CD4-positive, alpha-beta T cell treated with Interferon gamma for 1 hour (primary cell): ENCODE data around the gene PXDN.

Experiments used
- DNase-seq: peaks from one replicate; pipeline ENCODE4 v3.0.0-alpha.2; 2020

Gene PXDN

GRCh38 chr2:1645761-1646476 lies 98.4 kb downstream of the PXDN start:
- DNase-seq: no peak

- no peak for DNase-seq
Measured at GRCh38 chr2:1644427-1644826, 99.9 kb downstream of the PXDN start.

- no peak for DNase-seq
Measured at GRCh38 chr2:1642993-1643619, 101.2 kb downstream of the PXDN start.

- no peak for DNase-seq
Measured at GRCh38 chr2:1642066-1642861, 102.1 kb downstream of the PXDN start.

- DNase-seq: no peak
Measured at GRCh38 chr2:1641523-1641922, 102.8 kb downstream of the PXDN start.

- no peak for DNase-seq
Measured at GRCh38 chr2:1640301-1641135, 103.8 kb downstream of the PXDN start.

- no peak for DNase-seq
Measured at GRCh38 chr2:1639086-1639858, 105.0 kb downstream of the PXDN start.

GRCh38 chr2:1638281-1638860 lies 105.9 kb downstream of the PXDN start:
- no peak for DNase-seq

GRCh38 chr2:1636791-1637415 lies 107.4 kb downstream of the PXDN start:
- DNase-seq: no peak

GRCh38 chr2:1635823-1636222 lies 108.5 kb downstream of the PXDN start:
- no peak for DNase-seq

- DNase-seq: no peak
Measured at GRCh38 chr2:1634681-1635341, 109.5 kb downstream of the PXDN start.

GRCh38 chr2:1633936-1634587 lies 110.3 kb downstream of the PXDN start:
- DNase-seq: no peak

- DNase-seq: no peak
Measured at GRCh38 chr2:1633092-1633671, 111.1 kb downstream of the PXDN start.

- no peak for DNase-seq
Measured at GRCh38 chr2:1632510-1632909, 111.8 kb downstream of the PXDN start.

- no peak for DNase-seq
Measured at GRCh38 chr2:1632002-1632348, 112.3 kb downstream of the PXDN start.

GRCh38 chr2:1631292-1632001 lies 112.9 kb downstream of the PXDN start:
- no peak for DNase-seq

- DNase-seq: no peak
Measured at GRCh38 chr2:1628893-1629292, 115.4 kb downstream of the PXDN start.

- DNase-seq: no peak
Measured at GRCh38 chr2:1627628-1628381, 116.5 kb downstream of the PXDN start.
